Body of pancreas (tissue), 4 donors: ENCODE measurements around the gene RBM19.

Experiments
- POLR2A ChIP-seq, 3 donors: fragments of 450-650 bp; IDR thresholded peaks; one replicate each; pipeline ENCODE4 v1.6.1; 2016; ENCODE audit warnings: antibody characterized with exemption in 3 of 3, mild to moderate bottlenecking in 2 of 3
- TF ChIP-seq, protein P1 (sequence below), 7 experiments: fragments of 450-650 bp in 4 of 7; fragments of 200-600 bp in 3 of 7; sonication (generic) in 3 of 7; IDR thresholded peaks; one replicate each; pipeline ENCODE4 v1.5.1; 2016 to 2019; ENCODE audit warnings: antibody characterized with exemption in 7 of 7

DNA sequence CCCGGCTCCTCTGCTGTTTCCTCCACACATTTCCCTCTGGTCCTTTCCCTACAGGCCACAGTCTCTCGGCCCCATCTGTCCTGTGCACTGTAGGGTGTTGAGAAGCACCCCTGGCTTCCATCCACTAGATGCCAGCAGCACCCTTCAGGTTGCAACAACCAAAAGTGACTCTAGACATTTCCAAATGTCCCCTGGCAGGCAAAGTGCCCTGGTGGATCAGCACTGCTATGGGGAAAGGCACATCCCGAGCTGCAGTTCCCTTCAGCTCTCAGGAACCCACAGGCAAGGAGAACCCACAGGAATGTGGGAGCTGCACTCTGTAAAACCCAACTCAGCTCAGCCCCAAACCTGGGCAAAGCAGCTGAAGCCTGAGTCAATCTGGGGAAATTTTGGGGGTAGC lies 77.0 kb downstream of the RBM19 start:
- TF ChIP-seq, protein P1, sequence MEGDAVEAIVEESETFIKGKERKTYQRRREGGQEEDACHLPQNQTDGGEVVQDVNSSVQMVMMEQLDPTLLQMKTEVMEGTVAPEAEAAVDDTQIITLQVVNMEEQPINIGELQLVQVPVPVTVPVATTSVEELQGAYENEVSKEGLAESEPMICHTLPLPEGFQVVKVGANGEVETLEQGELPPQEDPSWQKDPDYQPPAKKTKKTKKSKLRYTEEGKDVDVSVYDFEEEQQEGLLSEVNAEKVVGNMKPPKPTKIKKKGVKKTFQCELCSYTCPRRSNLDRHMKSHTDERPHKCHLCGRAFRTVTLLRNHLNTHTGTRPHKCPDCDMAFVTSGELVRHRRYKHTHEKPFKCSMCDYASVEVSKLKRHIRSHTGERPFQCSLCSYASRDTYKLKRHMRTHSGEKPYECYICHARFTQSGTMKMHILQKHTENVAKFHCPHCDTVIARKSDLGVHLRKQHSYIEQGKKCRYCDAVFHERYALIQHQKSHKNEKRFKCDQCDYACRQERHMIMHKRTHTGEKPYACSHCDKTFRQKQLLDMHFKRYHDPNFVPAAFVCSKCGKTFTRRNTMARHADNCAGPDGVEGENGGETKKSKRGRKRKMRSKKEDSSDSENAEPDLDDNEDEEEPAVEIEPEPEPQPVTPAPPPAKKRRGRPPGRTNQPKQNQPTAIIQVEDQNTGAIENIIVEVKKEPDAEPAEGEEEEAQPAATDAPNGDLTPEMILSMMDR (IDR thresholded peaks at IDR 0.05), result no peak
- TF ChIP-seq POLR2A (IDR thresholded peaks at IDR 0.05), result no peak
